Stimulated activated CD4-positive, alpha-beta T cell treated with anti-CD3 and anti-CD28 coated beads, Interleukin-15, amount 100 ng/mL, for 1 hour (primary cell): ENCODE data around the gene DBF4B.

Source experiments
- DNase-seq, 2 donors: peaks; one replicate each; pipeline ENCODE4 v3.0.0-alpha.2; 2020; ENCODE audit warnings: low read depth in 1 of 2, low spot score in 1 of 2

The DBF4B gene

DNA sequence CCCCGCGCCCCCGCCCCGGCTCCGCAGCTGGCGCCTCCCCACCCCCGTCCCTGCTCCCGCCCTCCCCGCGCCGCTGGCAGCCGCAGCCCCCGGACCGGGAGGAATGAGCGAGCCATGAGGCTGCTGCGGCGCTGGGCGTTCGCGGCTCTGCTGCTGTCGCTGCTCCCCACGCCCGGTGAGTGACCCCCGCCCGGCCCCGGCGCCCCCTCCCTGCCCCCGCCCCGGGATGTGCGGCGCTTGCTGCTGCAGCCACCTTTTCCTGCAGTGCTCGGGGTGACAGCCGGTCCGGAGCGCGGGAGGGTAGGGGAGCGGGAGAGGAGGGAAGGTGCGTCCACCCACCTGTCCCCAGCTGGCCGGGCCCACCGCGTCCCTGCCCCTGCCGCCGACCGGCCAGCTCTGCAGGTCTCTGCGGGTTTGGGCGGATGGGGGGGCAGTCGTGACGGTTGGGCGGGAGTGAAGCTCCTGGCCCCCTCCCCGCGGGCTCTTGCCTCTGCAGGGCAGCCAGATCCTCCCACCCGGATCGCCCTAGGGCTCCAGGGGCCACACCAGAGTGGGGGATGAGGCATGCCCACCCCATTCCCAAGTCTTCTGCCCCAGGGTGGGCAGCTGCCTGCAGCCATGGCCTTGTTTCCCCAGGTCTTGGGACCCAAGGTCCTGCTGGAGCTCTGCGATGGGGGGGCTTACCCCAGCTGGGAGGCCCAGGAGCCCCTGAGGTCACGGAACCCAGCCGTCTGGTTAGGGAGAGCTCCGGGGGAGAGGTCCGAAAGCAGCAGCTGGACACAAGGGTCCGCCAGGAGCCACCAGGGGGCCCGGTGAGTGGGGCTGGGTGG lies 50.8 kb downstream of the DBF4B start:
- DNase-seq = no peak

- no peak for DNase-seq
Measured at GRCh38 chr17:44759916-44760243, 51.4 kb downstream of the DBF4B start.

DNA sequence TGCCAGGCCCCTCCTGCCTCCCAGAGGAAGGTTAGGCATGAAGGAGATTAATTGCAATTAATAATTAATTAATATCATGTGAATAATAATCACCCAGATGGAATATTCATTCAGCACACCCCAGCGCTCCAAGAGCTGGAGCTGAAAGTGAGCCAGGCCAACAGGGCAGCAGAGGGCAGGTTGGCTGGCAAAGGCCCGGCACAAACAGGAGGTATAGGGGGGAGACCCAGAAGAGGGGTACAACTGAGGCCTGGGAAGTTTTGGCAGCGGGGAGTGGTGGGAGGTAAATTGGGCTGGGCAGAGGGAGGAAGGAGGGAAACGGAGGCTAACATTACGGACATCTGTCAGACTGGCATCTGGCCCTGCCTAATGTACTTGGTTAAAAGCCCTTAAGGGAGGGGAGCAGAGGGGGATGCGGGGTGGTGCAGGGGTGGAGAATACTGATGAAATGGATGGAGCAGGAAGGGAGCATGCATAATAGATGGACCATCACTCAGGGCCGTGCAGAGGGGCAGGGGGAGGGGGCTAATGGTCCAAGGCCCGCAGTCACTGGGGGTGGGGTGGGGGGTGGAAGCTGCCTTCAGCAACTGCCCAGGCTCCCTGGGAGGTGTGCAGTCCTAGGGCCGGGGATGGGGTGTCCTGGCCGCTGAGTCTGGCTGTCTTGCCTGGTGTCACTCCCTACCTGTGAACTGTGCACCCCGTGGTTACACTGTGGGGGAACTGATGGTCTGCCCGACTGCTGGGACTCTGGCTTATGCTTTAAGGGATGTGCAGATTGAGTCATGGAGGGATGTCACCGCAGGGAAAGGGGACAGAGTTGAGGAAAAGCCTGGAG lies 52.2 kb downstream of the DBF4B start:
- no peak for DNase-seq

DNA sequence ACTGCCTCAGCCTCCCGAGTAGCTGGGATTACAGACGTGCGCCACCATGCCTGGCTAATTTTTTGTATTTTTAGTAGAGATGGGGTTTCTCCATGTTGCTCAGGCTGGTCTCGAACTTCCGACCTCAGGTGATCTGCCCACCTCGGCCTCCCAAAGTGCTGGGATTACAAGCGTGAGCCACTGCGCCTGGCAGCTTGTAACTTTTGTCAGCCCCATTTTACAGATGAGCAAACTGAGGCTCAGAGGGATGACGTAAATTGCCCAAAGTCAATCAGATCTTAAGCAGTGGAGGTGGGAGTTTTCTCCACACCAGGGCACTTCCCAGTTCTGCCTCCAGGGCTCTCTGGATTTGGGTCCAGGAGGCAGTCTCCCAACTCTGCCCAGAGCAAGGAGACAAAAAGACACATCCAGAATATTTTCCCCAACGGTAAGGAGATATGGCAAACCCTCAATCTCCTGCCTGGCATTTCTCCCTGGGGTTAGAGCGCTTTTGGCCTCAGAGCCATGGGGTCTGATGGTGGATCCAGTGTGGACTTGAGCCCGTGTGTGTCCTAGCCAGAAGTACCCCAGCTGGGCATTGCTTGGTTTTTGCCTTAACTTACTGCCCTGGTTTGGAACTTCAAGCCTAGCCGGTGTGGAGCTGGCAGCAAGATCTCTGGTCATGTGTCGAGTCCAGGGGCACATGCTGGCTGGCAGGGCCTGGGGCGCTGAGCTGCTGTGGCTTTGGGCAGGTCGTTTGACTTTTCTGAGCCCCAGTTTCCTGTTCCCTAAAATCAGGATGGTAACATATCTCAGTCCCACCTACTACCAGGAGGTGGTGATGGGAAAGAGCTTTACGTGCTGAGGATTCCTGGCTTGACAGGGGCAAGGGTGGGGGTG lies 53.7 kb downstream of the DBF4B start:
- no peak for DNase-seq

DNA sequence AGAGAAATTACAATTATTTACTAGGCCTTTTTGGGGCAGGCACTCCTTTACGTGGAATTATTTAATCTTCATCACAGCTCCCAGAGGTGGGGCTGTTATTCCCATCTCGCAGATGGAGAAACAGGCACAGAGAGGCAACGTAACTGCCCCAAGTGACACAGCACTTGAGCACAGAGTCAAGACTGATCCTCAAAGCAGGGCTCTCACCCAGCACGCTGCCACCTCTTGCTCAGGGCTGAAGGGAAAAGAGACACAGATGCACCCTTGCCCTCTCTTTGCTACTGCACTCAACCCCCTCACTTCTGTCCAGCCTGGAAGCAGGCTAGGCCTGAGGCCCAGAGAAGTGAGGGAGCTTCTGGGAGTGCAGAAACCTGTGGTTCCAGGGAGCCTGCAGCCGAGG lies 54.7 kb downstream of the DBF4B start:
- no peak for DNase-seq

- no peak for DNase-seq
Measured at GRCh38 chr17:44765965-44766364, 57.5 kb downstream of the DBF4B start.

- no peak for DNase-seq
Measured at GRCh38 chr17:44766409-44767038, 58.1 kb downstream of the DBF4B start.

DNA sequence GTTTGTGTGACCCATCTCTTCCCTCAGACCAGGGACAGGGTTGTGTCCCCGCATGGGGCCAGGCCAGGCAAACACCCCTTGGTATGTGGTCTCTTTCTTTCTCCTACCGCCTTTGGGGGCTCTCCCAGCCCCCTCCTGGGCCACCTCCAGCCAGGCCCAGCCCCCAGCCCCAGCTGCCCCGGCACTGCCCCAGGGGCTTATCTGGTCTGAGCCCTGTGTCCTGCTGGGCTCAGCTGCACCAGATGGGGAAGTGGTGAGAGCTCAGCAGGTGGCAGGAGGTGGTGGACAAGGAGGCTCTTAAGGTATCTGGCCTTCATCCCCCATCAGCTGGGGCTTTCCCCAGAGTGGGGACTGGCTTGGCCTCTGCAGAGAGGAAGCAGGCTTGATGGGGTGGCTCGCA lies 59.0 kb downstream of the DBF4B start:
- DNase-seq = no peak

DNA sequence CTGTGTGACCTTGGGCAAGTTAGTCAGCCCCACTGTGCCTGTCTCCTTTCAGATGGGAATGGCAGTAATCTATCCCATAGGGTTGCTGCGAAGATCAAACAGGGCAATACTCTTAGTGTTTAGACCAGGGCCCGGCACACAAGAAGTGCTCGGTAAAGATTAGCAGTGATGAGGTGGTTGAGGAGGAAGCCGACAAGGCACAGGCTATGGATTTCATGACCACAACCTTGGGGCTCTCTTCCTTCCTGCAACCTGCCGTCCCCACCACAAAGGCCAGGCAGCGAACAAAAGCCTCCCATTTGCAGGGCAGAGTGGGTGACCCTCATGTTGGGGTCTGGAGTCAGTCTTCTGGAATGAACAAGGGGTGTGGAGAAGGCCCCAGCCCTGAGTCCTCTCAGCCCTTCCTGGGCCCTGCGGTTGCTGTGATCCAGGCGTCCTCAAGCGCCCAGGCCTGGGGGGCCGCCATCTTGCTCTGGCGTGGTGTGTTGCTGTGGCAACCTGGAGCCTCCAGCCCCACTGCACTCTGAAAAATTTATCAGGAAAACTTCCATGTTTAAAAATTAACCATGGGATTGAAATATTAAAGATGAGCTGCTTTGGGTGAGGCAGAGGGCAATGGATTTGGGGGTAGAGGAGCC lies 60.2 kb downstream of the DBF4B start:
- no peak for DNase-seq

- DNase-seq = no peak
Measured at GRCh38 chr17:44769230-44769629, 60.8 kb downstream of the DBF4B start.

- DNase-seq = no peak
Measured at GRCh38 chr17:44769647-44770084, 61.2 kb downstream of the DBF4B start.

GRCh38 chr17:44770166-44770925 lies 61.9 kb downstream of the DBF4B start:
- DNase-seq = no peak

- DNase-seq = no peak
Measured at GRCh38 chr17:44772308-44773045, 64.0 kb downstream of the DBF4B start.

GRCh38 chr17:44773140-44773539 lies 64.7 kb downstream of the DBF4B start:
- no peak for DNase-seq

DNA sequence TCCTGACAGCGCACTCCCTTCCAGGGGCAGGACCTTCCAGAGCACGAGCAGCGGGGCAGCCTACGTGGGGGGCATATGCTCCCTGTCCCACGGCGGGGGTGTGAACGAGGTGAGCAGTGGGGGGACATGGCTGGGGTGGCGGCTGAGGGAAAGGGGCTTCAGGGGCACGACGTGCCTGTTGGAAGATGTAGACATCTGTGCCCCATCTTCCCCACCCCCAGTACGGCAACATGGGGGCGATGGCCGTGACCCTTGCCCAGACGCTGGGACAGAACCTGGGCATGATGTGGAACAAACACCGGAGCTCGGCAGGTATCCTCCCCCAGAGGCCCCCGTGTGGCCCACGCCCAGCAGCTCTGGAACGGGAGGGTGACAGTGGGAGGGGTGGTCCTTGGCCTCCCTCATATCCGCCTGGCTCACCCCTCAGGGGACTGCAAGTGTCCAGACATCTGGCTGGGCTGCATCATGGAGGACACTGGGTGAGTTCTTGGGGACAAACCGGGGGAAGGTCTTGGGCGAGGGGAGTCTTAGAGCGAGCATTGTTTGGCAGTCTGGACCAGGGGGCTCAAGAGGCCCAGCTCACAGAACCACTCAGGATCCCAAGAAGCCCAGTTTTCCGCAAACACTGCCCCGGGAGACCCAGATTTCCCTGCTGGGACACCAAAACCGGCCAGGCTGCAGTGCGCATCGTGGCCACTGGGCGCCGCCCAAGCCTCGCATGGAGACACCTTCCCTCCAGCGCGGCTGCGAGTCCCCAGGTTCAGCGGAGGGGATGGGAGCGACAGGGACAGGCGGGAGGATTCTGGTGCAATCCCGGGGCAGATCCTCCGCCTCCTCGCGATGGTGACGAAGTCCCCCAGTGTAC lies 66.0 kb downstream of the DBF4B start:
- peak; percentile 72 to 87 for DNase-seq

- DNase-seq = peak; percentile 94 to 95
Measured at GRCh38 chr17:44775136-44775837, 66.8 kb downstream of the DBF4B start.

GRCh38 chr17:44775838-44776621 lies 67.6 kb downstream of the DBF4B start:
- no peak for DNase-seq
